OCI-LY7 (cell line): ENCODE results near the gene KRT12. TPM values are rescaled to one million over a fixed set of nuclear protein-coding genes. Genes with fewer than 3 reads are reported as not detected.

Experiments
- BruUV-seq: library from RNA; stranded (reverse); fragments of 400-500 nt; replicated peaks from 2 replicates; lab custom pipeline; 2021; lab: Mats Ljungman, UMichigan
- CTCF ChIA-PET: fragments of 300-600 bp; sonication (Branson Sonifier 250); formaldehyde crosslinking; loops from one replicate; lab custom pipeline; 2022; ENCODE audit warnings: antibody characterized with exemption; ENCODE audit not compliant: unreplicated experiment; lab: Charles Lee
- POLR2A ChIA-PET: fragments of 300-600 bp; sonication (Branson Sonifier 250); formaldehyde crosslinking; loops from one replicate; lab custom pipeline; 2022; ENCODE audit warnings: antibody characterized with exemption; lab: Charles Lee
- DNase-seq: peaks from one replicate; pipeline ENCODE4 v3.0.0-alpha.2; 2015; ENCODE audit warnings: low spot score
- H2AFZ ChIP-seq: fragments of 200-600 bp; sonication (generic), shearing (Covaris generic); 2 replicates; pipeline ENCODE4 v1.6.1; 2014; ENCODE audit warnings: mild to moderate bottlenecking, antibody characterized with exemption, low read length, moderate library complexity
- H3K27ac ChIP-seq: fragments of 200-600 bp; sonication (generic); 2 replicates; pipeline ENCODE4 v1.5.1; 2014; ENCODE audit warnings: mixed run types, low read depth, mild to moderate bottlenecking, moderate library complexity, low read length, inconsistent platforms; ENCODE audit not compliant: poor library complexity, severe bottlenecking
- H3K36me3 ChIP-seq: fragments of 200-600 bp; sonication (generic); 2 replicates; pipeline ENCODE4 v1.6.1; 2014; ENCODE audit warnings: mild to moderate bottlenecking, antibody characterized with exemption, low read length, moderate library complexity, mixed read lengths; ENCODE audit not compliant: insufficient read depth
- H3K4me1 ChIP-seq: fragments of 200-600 bp; sonication (generic); 2 replicates; pipeline ENCODE4 v1.5.1; 2014; ENCODE audit warnings: mild to moderate bottlenecking, low read length; ENCODE audit not compliant: insufficient read depth, poor library complexity, severe bottlenecking
- H3K4me2 ChIP-seq: fragments of 200-600 bp; sonication (generic); 2 replicates; pipeline ENCODE4 v1.6.1; 2014; ENCODE audit warnings: mild to moderate bottlenecking, low read length
- H3K4me3 ChIP-seq: fragments of 200-600 bp; sonication (generic); 2 replicates; pipeline ENCODE4 v1.5.1; 2014; ENCODE audit warnings: mild to moderate bottlenecking, low read depth, low read length; ENCODE audit not compliant: poor library complexity, severe bottlenecking
- H3K79me2 ChIP-seq: fragments of 200-600 bp; sonication (generic); 2 replicates; pipeline ENCODE4 v1.6.1; 2016; ENCODE audit warnings: low read depth, mild to moderate bottlenecking, low read length, moderate library complexity, mixed read lengths; ENCODE audit not compliant: insufficient read depth
- H3K9me2 ChIP-seq: fragments of 200-600 bp; sonication (generic); 2 replicates; pipeline ENCODE4 v1.6.1; 2016; ENCODE audit warnings: mild to moderate bottlenecking, low read length, mixed read lengths; ENCODE audit not compliant: insufficient read depth
- H3K9me3 ChIP-seq: fragments of 200-600 bp; sonication (generic); 2 replicates; pipeline ENCODE4 v1.6.1; 2014; ENCODE audit warnings: mild to moderate bottlenecking, mixed run types, low read length, mixed read lengths
- H4K20me1 ChIP-seq: fragments of 200-600 bp; sonication (generic); 2 replicates; pipeline ENCODE4 v1.6.1; 2014; ENCODE audit warnings: mild to moderate bottlenecking, antibody characterized with exemption, low read length, moderate library complexity, mixed read lengths; ENCODE audit not compliant: insufficient read depth
- CTCF ChIP-seq: fragments of 200-600 bp; sonication (generic); conservative IDR thresholded peaks from 2 replicates; pipeline ENCODE4 v1.5.1; 2014; ENCODE audit warnings: mild to moderate bottlenecking, antibody characterized with exemption, low read length, moderate library complexity, mixed read lengths
- EZH2phosphoT487 ChIP-seq: fragments of 200-600 bp; sonication (generic); IDR thresholded peaks from 2 replicates; pipeline ENCODE4 v1.6.1; 2018; ENCODE audit warnings: low read depth, borderline replicate concordance, mild to moderate bottlenecking, mixed run types, antibody characterized with exemption, low read length, moderate library complexity, mixed read lengths
- intact Hi-C: fragments of 100-400 bp; cut with micrococcal nuclease; formaldehyde crosslinking; loops from one replicate; pipeline ENCODE4 v1.10.0; 2022; ENCODE audit not compliant: unreplicated experiment
- total RNA-seq, 2 experiments: library from RNA; depleted of rRNA in 1 of 2; stranded (reverse); fragments of >200 nt in 1 of 2; shearing (Covaris generic) in 1 of 2; gene quantifications; 2 replicates each; pipeline ENCODE4 v1.2.3, GENCODE V29; 2014 to 2022

The KRT12 gene
- total RNA-seq, 2 experiments from 2014 or later = not detected

GRCh38 chr17:40839194-40839593 is 27.8 kb downstream of the KRT12 start:
- DNase-seq = no peak
- CTCF ChIA-PET = no interaction called here
- Histone ChIP-seq H3K79me2 (no peaks in the 10 kb centered on the region), H3K9me3 (no peaks in the 10 kb centered on the region), H3K36me3 (no peaks in the 10 kb centered on the region), H3K4me3 (no peak overlapping the region), H2AFZ (no peak overlapping the region), H3K27ac (no peak overlapping the region), H4K20me1 (no peaks in the 10 kb centered on the region), H3K4me2 (no peak overlapping the region), H3K4me1 (no peaks in the 10 kb centered on the region), H3K9me2 (no peaks in the 10 kb centered on the region)
- POLR2A ChIA-PET = no interaction called here
- BruUV-seq = no TSS peak
- intact Hi-C loops = no loop called here
- TF ChIP-seq CTCF (no peak), EZH2phosphoT487 (no peak)

- intact Hi-C loops = no loop called here
- Histone ChIP-seq H3K36me3 (no peaks in the 10 kb centered on the region), H3K4me2 (no peak overlapping the region), H3K79me2 (no peaks in the 10 kb centered on the region), H3K27ac (no peak overlapping the region), H2AFZ (no peak overlapping the region), H3K4me1 (no peaks in the 10 kb centered on the region), H3K4me3 (no peak overlapping the region), H3K9me2 (no peaks in the 10 kb centered on the region), H3K9me3 (no peaks in the 10 kb centered on the region), H4K20me1 (no peaks in the 10 kb centered on the region)
- DNase-seq = no peak
- no TSS peak for BruUV-seq
- TF ChIP-seq EZH2phosphoT487 (no peak), CTCF (no peak)
- ChIA-PET CTCF (no interaction called here), POLR2A (interaction anchor here (0.9 kb wide), 1 partner anchor 11 kb away, joined by 4 read pairs; no protein-coding TSS in a partner anchor)
These were observed 31.0 kb downstream of the KRT12 start for GRCh38 chr17:40836020-40836419.

- Histone ChIP-seq H3K9me3 (no peaks in the 10 kb centered on the region), H3K4me2 (no peak overlapping the region), H3K79me2 (no peaks in the 10 kb centered on the region), H3K27ac (no peak overlapping the region), H3K4me3 (no peak overlapping the region), H3K9me2 (no peaks in the 10 kb centered on the region), H2AFZ (no peak overlapping the region), H3K36me3 (no peaks in the 10 kb centered on the region), H4K20me1 (no peaks in the 10 kb centered on the region), H3K4me1 (no peaks in the 10 kb centered on the region)
- intact Hi-C loops = no loop called here
- TF ChIP-seq EZH2phosphoT487 (no peak), CTCF (no peak)
- CTCF ChIA-PET = no interaction called here
- DNase-seq = no peak
- no TSS peak for BruUV-seq
- POLR2A ChIA-PET = interaction anchor here (1.3 kb wide), 1 partner anchor 15 kb away, joined by 7 read pairs; no protein-coding TSS in a partner anchor
These were observed 33.1 kb downstream of the KRT12 start for GRCh38 chr17:40833882-40834281.
